GM12891 (cell line): ENCODE measurements around the gene VWA2.

Experiments
- PAX5 ChIP-seq: IDR thresholded peaks from 2 replicates; pipeline ENCODE4 v1.6.1; 2011; ENCODE audit warnings: low read length, moderate library complexity, mild to moderate bottlenecking; ENCODE audit not compliant: insufficient read depth, severe bottlenecking
- POLR2A ChIP-seq: IDR thresholded peaks from 2 replicates; pipeline ENCODE4 v1.6.1; 2011; ENCODE audit warnings: low read depth, low read length, control low read depth
- POLR2AphosphoS5 ChIP-seq: IDR thresholded peaks from 2 replicates; pipeline ENCODE4 v1.6.1; 2011; ENCODE audit warnings: low read depth, low read length, control low read depth
- POU2F2 ChIP-seq: IDR thresholded peaks from 2 replicates; pipeline ENCODE4 v1.6.1; 2011; ENCODE audit warnings: low read depth, mild to moderate bottlenecking, control low read depth, low read length, moderate library complexity
- SPI1 ChIP-seq: IDR thresholded peaks from 2 replicates; pipeline ENCODE4 v1.6.1; 2011; ENCODE audit warnings: low read depth, low read length, control low read depth
- TAF1 ChIP-seq: IDR thresholded peaks from 2 replicates; pipeline ENCODE4 v1.6.1; 2011; ENCODE audit warnings: low read depth, low read length, control low read depth

DNA sequence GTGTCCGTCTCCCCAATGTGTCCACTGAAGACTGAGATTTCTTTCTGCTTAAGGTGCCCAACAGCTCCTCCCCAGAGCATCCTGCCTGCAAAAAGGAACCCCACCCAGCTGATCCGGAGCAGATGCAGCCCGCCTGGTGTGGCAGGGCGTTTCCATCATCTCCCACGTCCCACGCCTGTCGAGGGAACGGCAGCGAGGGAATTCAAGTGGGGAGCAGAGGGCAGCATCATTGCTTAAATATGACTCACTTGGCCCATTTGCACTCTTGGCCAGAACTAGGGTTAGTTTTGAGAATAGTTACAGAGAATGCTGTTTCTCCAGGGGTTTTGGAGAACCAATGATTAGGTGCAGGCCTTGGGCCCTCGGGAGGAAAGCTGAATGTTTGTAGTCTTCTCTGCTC is 20.8 kb downstream of the VWA2 start:
- no peak for TF ChIP-seq POLR2AphosphoS5
- TF ChIP-seq POLR2A = no peak
- no peak for TF ChIP-seq TAF1
- no peak for TF ChIP-seq PAX5
- no peak for TF ChIP-seq POU2F2
- TF ChIP-seq SPI1 = no peak
